GM13977 (cell line): ENCODE data around the gene CHST12.

ENCODE experiments used
- DNase-seq: peaks from one replicate; pipeline ENCODE4 v3.0.0; 2012; ENCODE audit warnings: low spot score
- CTCF ChIP-seq: IDR thresholded peaks from 2 replicates; pipeline ENCODE4 v1.5.1; 2012; ENCODE audit warnings: mild to moderate bottlenecking, control low read depth; ENCODE audit not compliant: insufficient read depth; ENCODE audit errors: extremely low read depth, missing control alignments
- in situ Hi-C: fragments of 300-500 bp; cut with MboI; formaldehyde crosslinking; loops from one replicate; pipeline ENCODE4 v1.12.0; 2022; ENCODE audit warnings: low sequenced_read_pairs, low pct_unique_long_range_greater_than_20kb, mixed read lengths, inconsistent platforms; ENCODE audit not compliant: unreplicated experiment

CHST12 gene

DNA sequence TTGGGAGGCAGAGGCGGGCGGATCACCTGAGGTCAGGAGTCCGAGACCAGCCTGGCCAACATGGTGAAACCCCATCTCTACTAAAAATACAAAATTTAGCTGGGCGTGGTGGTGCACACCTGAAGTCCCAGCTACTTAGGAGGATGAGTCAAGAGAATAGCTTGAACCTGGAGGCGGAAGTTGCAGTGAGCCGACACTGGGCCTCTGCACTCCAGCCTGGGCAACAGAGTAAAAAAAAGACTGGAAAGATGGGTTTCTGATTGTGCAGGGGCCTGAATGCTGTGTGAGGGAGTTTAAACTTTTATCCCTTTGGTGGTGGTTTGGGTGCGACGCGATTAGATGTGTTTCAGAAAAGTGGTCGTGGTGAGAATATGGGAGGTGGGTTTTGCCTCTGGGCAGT, 1.8 kb downstream of the CHST12 start:
- in situ Hi-C loops, result no loop called here
- DNase-seq, result no peak
- no peak for TF ChIP-seq CTCF

GRCh38 chr7:2405601-2406345, 2.4 kb downstream of the CHST12 start:
- DNase-seq, result peak; percentile 84
- TF ChIP-seq CTCF, result no peak
- in situ Hi-C loops, result no loop called here

DNA sequence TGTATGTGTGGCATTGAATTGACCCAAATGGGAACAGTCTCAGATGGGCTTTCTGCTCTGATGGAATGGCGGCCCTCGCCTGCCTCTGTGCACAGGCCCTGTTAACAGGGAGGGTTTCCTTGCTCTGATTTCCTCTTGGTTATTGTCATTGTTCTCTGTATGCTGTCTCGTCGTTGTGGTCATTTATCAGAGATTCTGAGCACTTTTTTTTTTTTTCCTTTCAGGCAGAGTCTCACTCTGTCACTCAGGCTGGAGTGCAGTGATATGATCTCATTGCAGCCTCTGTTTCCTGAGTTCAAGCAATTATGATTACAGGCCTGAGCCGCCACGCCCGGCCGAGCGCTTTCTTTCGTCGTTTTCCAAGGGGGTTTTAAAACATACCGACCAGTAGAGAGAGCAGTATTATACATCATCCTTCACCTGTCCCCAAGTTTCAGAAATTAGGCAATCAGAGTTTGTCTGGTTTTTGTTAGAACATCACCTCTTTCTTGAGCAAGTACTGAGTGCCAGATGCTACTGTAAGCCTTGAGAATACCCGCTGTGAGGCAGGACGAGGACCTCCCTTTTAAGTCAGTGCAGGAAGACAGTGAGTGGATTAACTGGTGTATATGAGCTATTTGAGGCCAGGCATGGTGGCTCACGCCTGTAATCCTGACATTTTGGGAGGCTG, 6.5 kb downstream of the CHST12 start:
- DNase-seq, result no peak
- in situ Hi-C loops, result no loop called here
- no peak for TF ChIP-seq CTCF

DNA sequence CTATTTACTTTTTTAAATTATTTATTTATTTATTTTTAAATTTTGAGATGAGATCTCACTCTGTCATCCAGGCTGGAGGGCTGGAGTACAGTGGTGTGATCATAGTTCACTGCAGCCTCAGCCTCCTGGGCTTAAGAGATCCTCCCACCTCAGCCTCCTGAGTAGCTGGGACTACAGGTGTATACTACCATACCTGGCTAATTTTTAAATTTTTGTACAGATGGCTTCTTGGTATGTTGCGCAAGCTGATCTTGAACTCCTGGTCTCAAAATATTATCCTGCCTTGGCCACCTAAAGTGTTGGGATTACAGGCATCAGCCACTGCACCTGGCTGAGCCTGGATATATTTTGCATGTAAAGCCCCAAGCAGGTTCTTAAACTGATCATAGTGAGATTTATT, 7.6 kb downstream of the CHST12 start:
- DNase-seq, result no peak
- in situ Hi-C loops, result no loop called here
- TF ChIP-seq CTCF, result no peak

- no peak for DNase-seq
- no peak for TF ChIP-seq CTCF
- in situ Hi-C loops, result no loop called here
Observed at GRCh38 chr7:2411815-2412586, 8.6 kb downstream of the CHST12 start.

DNA sequence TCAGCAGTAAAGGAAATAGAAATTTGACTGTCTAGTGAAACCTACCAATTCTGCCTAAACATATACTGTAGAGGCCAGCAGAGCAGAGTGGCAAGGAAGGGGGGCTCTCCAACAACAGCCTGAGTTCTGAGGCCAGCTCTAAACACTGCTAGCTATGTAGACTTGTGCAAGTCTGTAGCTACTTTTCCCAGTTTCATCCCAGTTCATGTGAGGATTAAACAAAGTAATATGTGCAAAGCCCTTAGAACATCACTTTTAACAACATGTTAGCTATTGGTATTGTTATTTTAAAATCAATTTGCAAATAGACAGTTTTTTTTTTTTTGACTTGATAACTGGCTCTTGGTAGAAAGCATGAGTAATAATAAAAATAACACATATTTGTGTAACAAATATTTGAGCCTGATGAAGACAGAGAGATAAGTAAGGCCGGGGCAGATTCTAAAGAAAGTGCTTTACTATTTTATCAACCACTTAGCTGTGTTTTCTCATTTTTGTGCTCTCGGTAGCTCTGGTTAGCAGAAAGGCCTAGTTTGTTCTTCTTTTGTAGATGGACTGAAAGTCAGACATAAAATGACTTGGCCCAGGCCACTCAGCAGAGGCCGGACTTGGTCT, 9.3 kb downstream of the CHST12 start:
- in situ Hi-C loops, result no loop called here
- no peak for DNase-seq
- TF ChIP-seq CTCF, result no peak
